A172 (cell line): ENCODE results near the gene HSPA4. TPM values are rescaled to one million over a fixed set of nuclear protein-coding genes. Genes with fewer than 3 reads are reported as not detected.
A peak's percentile ranks its signal among the peaks of the same experiment; 100 is the strongest.
"Not testable (repeated sequence)": the region's sequence is repeated elsewhere in the genome, so short reads cannot be mapped to it uniquely, and the experiment has no call there.

Source experiments
- DNase-seq: peaks from one replicate; pipeline ENCODE4 v3.0.0-alpha.2; 2015; ENCODE audit warnings: low spot score
- total RNA-seq: library from RNA; depleted of rRNA; stranded (reverse); fragments of >200 nt; shearing (Covaris generic); gene quantifications from 2 replicates; pipeline ENCODE4 v1.2.3, GENCODE V29; 2014

Gene HSPA4
- total RNA-seq, 1 experiment from 2014 or later = 236 TPM

GRCh38 chr5:133050521-133050920 lies 1.3 kb upstream of the HSPA4 start:
- DNase-seq = no peak

GRCh38 chr5:133051061-133051541 lies 712 bp upstream of the HSPA4 start:
- no peak for DNase-seq

- peak; percentile 40 for DNase-seq
Observed at GRCh38 chr5:133052317-133053175, 733 bp downstream of the HSPA4 start.

- no peak for DNase-seq
Observed at GRCh38 chr5:133053448-133053847, 1.6 kb downstream of the HSPA4 start.

- DNase-seq = no peak
Observed at GRCh38 chr5:133054697-133055471, 3.1 kb downstream of the HSPA4 start.

- DNase-seq = no peak
Observed at GRCh38 chr5:133056891-133057290, 5.1 kb downstream of the HSPA4 start.

GRCh38 chr5:133059621-133060020 lies 7.8 kb downstream of the HSPA4 start:
- no peak for DNase-seq

- DNase-seq = no peak
Observed at GRCh38 chr5:133062276-133062675, 10.5 kb downstream of the HSPA4 start.

- no peak for DNase-seq
Observed at GRCh38 chr5:133063965-133064364, 12.2 kb downstream of the HSPA4 start.

GRCh38 chr5:133065471-133065870 lies 13.7 kb downstream of the HSPA4 start:
- no peak for DNase-seq

- DNase-seq = no peak
Observed at GRCh38 chr5:133066045-133066444, 14.2 kb downstream of the HSPA4 start.

- no peak for DNase-seq
Observed at GRCh38 chr5:133072021-133072420, 20.2 kb downstream of the HSPA4 start.

GRCh38 chr5:133075572-133076536 lies 24.0 kb downstream of the HSPA4 start:
- no peak for DNase-seq

- no peak for DNase-seq
Observed at GRCh38 chr5:133079048-133079447, 27.2 kb downstream of the HSPA4 start.

GRCh38 chr5:133081036-133081435 lies 29.2 kb downstream of the HSPA4 start:
- no peak for DNase-seq

- no peak for DNase-seq
Observed at GRCh38 chr5:133081703-133082102, 29.9 kb downstream of the HSPA4 start.

- no peak for DNase-seq
Observed at GRCh38 chr5:133082128-133082527, 30.3 kb downstream of the HSPA4 start.

- no peak for DNase-seq
Observed at GRCh38 chr5:133083901-133084300, 32.1 kb downstream of the HSPA4 start.

- DNase-seq = not testable (repeated sequence)
Observed at GRCh38 chr5:133085171-133085570, 33.4 kb downstream of the HSPA4 start.

GRCh38 chr5:133086366-133086875 lies 34.6 kb downstream of the HSPA4 start:
- no peak for DNase-seq

GRCh38 chr5:133088064-133088463 lies 36.3 kb downstream of the HSPA4 start:
- DNase-seq = no peak
